Fibroblast of skin of right biceps (primary cell): ENCODE data around the gene TGDS.
A peak's percentile ranks its signal among the peaks of the same experiment; 100 is the strongest.
"Not testable (repeated sequence)": the region's sequence is repeated elsewhere in the genome, so short reads cannot be mapped to it uniquely, and the experiment has no call there.

Experiments
- DNase-seq: peaks from one replicate; pipeline ENCODE4 v3.0.0-alpha.2; 2013

Gene TGDS

GRCh38 chr13:94595950-94596574 is at the start of gene TGDS:
Gene TGDS (minus strand): TSS chr13:94596152. CDS start chr13:94596136, 16 bp downstream.
- DNase-seq = peak; percentile 95

GRCh38 chr13:94641409-94641941 is 45.5 kb upstream of the TGDS start:
- peak; percentile 71 for DNase-seq

GRCh38 chr13:94640721-94641120 is 44.8 kb upstream of the TGDS start:
- peak; percentile 38 for DNase-seq

GRCh38 chr13:94637677-94638076 is 41.7 kb upstream of the TGDS start:
- DNase-seq = not testable (repeated sequence)

- no peak for DNase-seq
These were observed 41.1 kb upstream of the TGDS start for GRCh38 chr13:94636942-94637578.

- DNase-seq = not testable (repeated sequence)
These were observed 40.1 kb upstream of the TGDS start for GRCh38 chr13:94636096-94636495.

- peak; percentile 11 for DNase-seq
These were observed 36.5 kb upstream of the TGDS start for GRCh38 chr13:94632226-94632980.

GRCh38 chr13:94630858-94631257 is 34.9 kb upstream of the TGDS start:
- no peak for DNase-seq

GRCh38 chr13:94623316-94623715 is 27.4 kb upstream of the TGDS start:
- no peak for DNase-seq

GRCh38 chr13:94622344-94622743 is 26.4 kb upstream of the TGDS start:
- no peak for DNase-seq

GRCh38 chr13:94620286-94620896 is 24.4 kb upstream of the TGDS start:
- peak; percentile 24 for DNase-seq

- no peak for DNase-seq
These were observed 21.5 kb upstream of the TGDS start for GRCh38 chr13:94617389-94618000.

- DNase-seq = no peak
These were observed 17.1 kb upstream of the TGDS start for GRCh38 chr13:94613051-94613450.

- DNase-seq = no peak
These were observed 16.1 kb upstream of the TGDS start for GRCh38 chr13:94612050-94612449.

GRCh38 chr13:94610475-94610874 is 14.5 kb upstream of the TGDS start:
- DNase-seq = no peak

GRCh38 chr13:94609196-94609595 is 13.2 kb upstream of the TGDS start:
- no peak for DNase-seq

- no peak for DNase-seq
These were observed 12.6 kb upstream of the TGDS start for GRCh38 chr13:94608586-94608985.

- no peak for DNase-seq
These were observed 12.0 kb upstream of the TGDS start for GRCh38 chr13:94607939-94608338.

- no peak for DNase-seq
These were observed 11.1 kb upstream of the TGDS start for GRCh38 chr13:94607056-94607455.

- no peak for DNase-seq
These were observed 6.5 kb upstream of the TGDS start for GRCh38 chr13:94602467-94602866.

- DNase-seq = peak; percentile 100
These were observed 5.8 kb upstream of the TGDS start, which contains the start of gene GPR180 for GRCh38 chr13:94601446-94602431. Gene GPR180 (plus strand): TSS chr13:94601857. CDS start chr13:94601928, 71 bp downstream.
